HL-60 (cell line): ENCODE data around the gene PITHD1.

Experiments
- SPI1 ChIP-seq: IDR thresholded peaks from 2 replicates; pipeline ENCODE4 v1.6.1; 2012; ENCODE audit warnings: low read depth, mild to moderate bottlenecking, borderline replicate concordance
- TF ChIP-seq, protein P1 (sequence below): IDR thresholded peaks from one replicate; pipeline ENCODE4 v1.5.1; 2011; ENCODE audit warnings: low read length, control low read depth, inconsistent platforms; ENCODE audit not compliant: insufficient read depth
- TF ChIP-seq, protein P2 (sequence below): IDR thresholded peaks from 2 replicates; pipeline ENCODE4 v1.6.1; 2012; ENCODE audit warnings: low read depth; ENCODE audit not compliant: insufficient replicate concordance

DNA sequence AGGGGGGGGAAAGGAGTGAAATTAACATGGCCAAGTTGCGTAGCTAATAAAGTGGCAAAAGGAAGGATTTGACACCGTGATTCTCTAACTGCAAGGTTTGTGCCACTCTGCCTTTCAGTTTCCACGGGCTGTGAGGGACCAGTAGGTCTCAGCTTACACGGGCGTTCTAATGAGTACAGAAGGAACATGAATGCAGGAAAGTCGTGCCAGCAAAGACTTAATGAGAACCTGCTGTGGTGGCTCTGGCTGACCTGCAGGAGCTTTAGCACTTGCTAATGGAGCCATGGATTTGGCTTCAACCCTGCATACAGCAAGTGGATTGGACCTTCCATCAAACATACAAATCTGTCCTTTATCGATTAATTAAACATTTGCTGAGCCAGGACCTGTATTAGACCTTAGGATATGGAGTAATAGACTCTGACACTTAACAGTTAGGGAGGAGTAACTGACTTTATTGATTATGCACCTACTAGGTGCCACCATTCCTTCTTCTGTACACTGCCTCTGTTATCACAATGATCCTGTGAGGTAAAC lies 15.1 kb upstream of the PITHD1 start:
- TF ChIP-seq, protein P1, sequence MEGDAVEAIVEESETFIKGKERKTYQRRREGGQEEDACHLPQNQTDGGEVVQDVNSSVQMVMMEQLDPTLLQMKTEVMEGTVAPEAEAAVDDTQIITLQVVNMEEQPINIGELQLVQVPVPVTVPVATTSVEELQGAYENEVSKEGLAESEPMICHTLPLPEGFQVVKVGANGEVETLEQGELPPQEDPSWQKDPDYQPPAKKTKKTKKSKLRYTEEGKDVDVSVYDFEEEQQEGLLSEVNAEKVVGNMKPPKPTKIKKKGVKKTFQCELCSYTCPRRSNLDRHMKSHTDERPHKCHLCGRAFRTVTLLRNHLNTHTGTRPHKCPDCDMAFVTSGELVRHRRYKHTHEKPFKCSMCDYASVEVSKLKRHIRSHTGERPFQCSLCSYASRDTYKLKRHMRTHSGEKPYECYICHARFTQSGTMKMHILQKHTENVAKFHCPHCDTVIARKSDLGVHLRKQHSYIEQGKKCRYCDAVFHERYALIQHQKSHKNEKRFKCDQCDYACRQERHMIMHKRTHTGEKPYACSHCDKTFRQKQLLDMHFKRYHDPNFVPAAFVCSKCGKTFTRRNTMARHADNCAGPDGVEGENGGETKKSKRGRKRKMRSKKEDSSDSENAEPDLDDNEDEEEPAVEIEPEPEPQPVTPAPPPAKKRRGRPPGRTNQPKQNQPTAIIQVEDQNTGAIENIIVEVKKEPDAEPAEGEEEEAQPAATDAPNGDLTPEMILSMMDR = no peak
- TF ChIP-seq SPI1 = no peak
- TF ChIP-seq, protein P2, sequence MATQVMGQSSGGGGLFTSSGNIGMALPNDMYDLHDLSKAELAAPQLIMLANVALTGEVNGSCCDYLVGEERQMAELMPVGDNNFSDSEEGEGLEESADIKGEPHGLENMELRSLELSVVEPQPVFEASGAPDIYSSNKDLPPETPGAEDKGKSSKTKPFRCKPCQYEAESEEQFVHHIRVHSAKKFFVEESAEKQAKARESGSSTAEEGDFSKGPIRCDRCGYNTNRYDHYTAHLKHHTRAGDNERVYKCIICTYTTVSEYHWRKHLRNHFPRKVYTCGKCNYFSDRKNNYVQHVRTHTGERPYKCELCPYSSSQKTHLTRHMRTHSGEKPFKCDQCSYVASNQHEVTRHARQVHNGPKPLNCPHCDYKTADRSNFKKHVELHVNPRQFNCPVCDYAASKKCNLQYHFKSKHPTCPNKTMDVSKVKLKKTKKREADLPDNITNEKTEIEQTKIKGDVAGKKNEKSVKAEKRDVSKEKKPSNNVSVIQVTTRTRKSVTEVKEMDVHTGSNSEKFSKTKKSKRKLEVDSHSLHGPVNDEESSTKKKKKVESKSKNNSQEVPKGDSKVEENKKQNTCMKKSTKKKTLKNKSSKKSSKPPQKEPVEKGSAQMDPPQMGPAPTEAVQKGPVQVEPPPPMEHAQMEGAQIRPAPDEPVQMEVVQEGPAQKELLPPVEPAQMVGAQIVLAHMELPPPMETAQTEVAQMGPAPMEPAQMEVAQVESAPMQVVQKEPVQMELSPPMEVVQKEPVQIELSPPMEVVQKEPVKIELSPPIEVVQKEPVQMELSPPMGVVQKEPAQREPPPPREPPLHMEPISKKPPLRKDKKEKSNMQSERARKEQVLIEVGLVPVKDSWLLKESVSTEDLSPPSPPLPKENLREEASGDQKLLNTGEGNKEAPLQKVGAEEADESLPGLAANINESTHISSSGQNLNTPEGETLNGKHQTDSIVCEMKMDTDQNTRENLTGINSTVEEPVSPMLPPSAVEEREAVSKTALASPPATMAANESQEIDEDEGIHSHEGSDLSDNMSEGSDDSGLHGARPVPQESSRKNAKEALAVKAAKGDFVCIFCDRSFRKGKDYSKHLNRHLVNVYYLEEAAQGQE = no peak
